ENCODE measurements around the gene ASPA. TPM values are rescaled to one million over a fixed set of nuclear protein-coding genes. Genes with fewer than 3 reads are reported as not detected.
"Not testable (repeated sequence)": the region's sequence is repeated elsewhere in the genome, so short reads cannot be mapped to it uniquely, and the experiment has no call there.

The ASPA gene
- polyA plus RNA-seq, 4 donors: 1.9 to 8.1 (median 3.8) TPM

GRCh38 chr17:3512505-3513171 lies 36.8 kb downstream of the ASPA start:
- peaks cover 0 to 32% (median 0%) of the 10 kb centered on the region in 3 donors for H3K36me3 ChIP-seq (ENCODE audit: control insufficient read depth in 3 of 3, insufficient read depth in 2 of 3, low read depth in 1 of 3, low read length in 3 of 3)
- no peak overlapping the region for H3K4me3 ChIP-seq (ENCODE audit: low read depth in 1 of 3, low read length in 3 of 3)
- H3K27me3 ChIP-seq (ENCODE audit: control insufficient read depth in 3 of 3, insufficient read depth in 3 of 3, low read length in 3 of 3): no peaks in the 10 kb centered on the region
- H3K9me3 ChIP-seq (ENCODE audit: control insufficient read depth in 2 of 2, insufficient read depth in 1 of 2, low read depth in 1 of 2, low read length in 1 of 2): no peaks in the 10 kb centered on the region
- DNase-seq (peak in 1 of 2 donors; percentile 35), FAIRE-seq (no peak)
- H3K4me1 ChIP-seq (ENCODE audit: control insufficient read depth in 3 of 3, insufficient read depth in 2 of 3, low read depth in 1 of 3, low read length in 2 of 3): no peaks in the 10 kb centered on the region
- H3K27ac ChIP-seq (ENCODE audit: low read depth in 1 of 3, low read length in 2 of 3): peak overlapping the region in 1 of 3 donors; percentile 52
- WGBS, 3 donors: 64 to 75% (median 67%) methylated on average over 20 of the region's 20 CpGs

GRCh38 chr17:3513305-3514035 lies 37.7 kb downstream of the ASPA start:
- 85 to 89% (median 87%) methylated on average over 23 of the region's 23 CpGs for WGBS, 3 donors
- Histone ChIP-seq H3K4me1 (ENCODE audit: control insufficient read depth in 3 of 3, insufficient read depth in 2 of 3, low read depth in 1 of 3, low read length in 2 of 3) (no peaks in the 10 kb centered on the region), H3K27ac (ENCODE audit: low read depth in 1 of 3, low read length in 2 of 3) (peak overlapping the region in 1 of 3 donors; percentile 15), H3K9me3 (ENCODE audit: control insufficient read depth in 2 of 2, insufficient read depth in 1 of 2, low read depth in 1 of 2, low read length in 1 of 2) (no peaks in the 10 kb centered on the region), H3K4me3 (ENCODE audit: low read depth in 1 of 3, low read length in 3 of 3) (no peak overlapping the region), H3K36me3 (ENCODE audit: control insufficient read depth in 3 of 3, insufficient read depth in 2 of 3, low read depth in 1 of 3, low read length in 3 of 3) (peaks cover 0 to 35% (median 0%) of the 10 kb centered on the region in 3 donors), H3K27me3 (ENCODE audit: control insufficient read depth in 3 of 3, insufficient read depth in 3 of 3, low read length in 3 of 3) (no peaks in the 10 kb centered on the region)
- DNase-seq (no peak), FAIRE-seq (no peak)

GRCh38 chr17:3514167-3514566 lies 38.4 kb downstream of the ASPA start:
- H3K4me3 ChIP-seq (ENCODE audit: low read depth in 1 of 3, low read length in 3 of 3); FAIRE-seq: not testable (repeated sequence)
- WGBS, 3 donors: 92 to 97% (median 94%) methylated on average over 11 of the region's 11 CpGs

GRCh38 chr17:3514873-3515272 lies 39.1 kb downstream of the ASPA start:
- no peak overlapping the region for H3K27ac ChIP-seq (ENCODE audit: low read depth in 1 of 3, low read length in 2 of 3)
- WGBS, 3 donors: 69 to 85% (median 80%) methylated on average over 9 of the region's 9 CpGs
- no peaks in the 10 kb centered on the region for H3K4me1 ChIP-seq (ENCODE audit: control insufficient read depth in 3 of 3, insufficient read depth in 2 of 3, low read depth in 1 of 3, low read length in 2 of 3)
- H3K9me3 ChIP-seq (ENCODE audit: control insufficient read depth in 2 of 2, insufficient read depth in 1 of 2, low read depth in 1 of 2, low read length in 1 of 2): no peaks in the 10 kb centered on the region
- H3K36me3 ChIP-seq (ENCODE audit: control insufficient read depth in 3 of 3, insufficient read depth in 2 of 3, low read depth in 1 of 3, low read length in 3 of 3): peaks cover 0 to 42% (median 0%) of the 10 kb centered on the region in 3 donors
- FAIRE-seq (no peak), DNase-seq (no peak)
- no peak overlapping the region for H3K4me3 ChIP-seq (ENCODE audit: low read depth in 1 of 3, low read length in 3 of 3)
- no peaks in the 10 kb centered on the region for H3K27me3 ChIP-seq (ENCODE audit: control insufficient read depth in 3 of 3, insufficient read depth in 3 of 3, low read length in 3 of 3)

More at GRCh38 chr17:3514167-3514566, 38.4 kb downstream of the ASPA start:
- not testable (repeated sequence) for DNase-seq; H3K27me3 ChIP-seq (ENCODE audit: control insufficient read depth in 3 of 3, insufficient read depth in 3 of 3, low read length in 3 of 3); H3K4me1 ChIP-seq (ENCODE audit: control insufficient read depth in 3 of 3, insufficient read depth in 2 of 3, low read depth in 1 of 3, low read length in 2 of 3); H3K27ac ChIP-seq (ENCODE audit: low read depth in 1 of 3, low read length in 2 of 3); H3K9me3 ChIP-seq (ENCODE audit: control insufficient read depth in 2 of 2, insufficient read depth in 1 of 2, low read depth in 1 of 2, low read length in 1 of 2)
- peaks cover 0 to 42% (median 0%) of the 10 kb centered on the region in 3 donors for H3K36me3 ChIP-seq (ENCODE audit: control insufficient read depth in 3 of 3, insufficient read depth in 2 of 3, low read depth in 1 of 3, low read length in 3 of 3)

GRCh38 chr17:3519472-3519871 lies 43.7 kb downstream of the ASPA start:
- WGBS, 3 donors: 92 to 96% (median 95%) methylated on average over 4 of the region's 4 CpGs
- H3K4me1 ChIP-seq (ENCODE audit: control insufficient read depth in 3 of 3, insufficient read depth in 2 of 3, low read depth in 1 of 3, low read length in 2 of 3); DNase-seq; H3K27me3 ChIP-seq (ENCODE audit: control insufficient read depth in 3 of 3, insufficient read depth in 3 of 3, low read length in 3 of 3); H3K9me3 ChIP-seq (ENCODE audit: control insufficient read depth in 2 of 2, insufficient read depth in 1 of 2, low read depth in 1 of 2, low read length in 1 of 2); H3K4me3 ChIP-seq (ENCODE audit: low read depth in 1 of 3, low read length in 3 of 3); H3K27ac ChIP-seq (ENCODE audit: low read depth in 1 of 3, low read length in 2 of 3); FAIRE-seq: not testable (repeated sequence)
- peaks cover 0 to 33% (median 0%) of the 10 kb centered on the region in 3 donors for H3K36me3 ChIP-seq (ENCODE audit: control insufficient read depth in 3 of 3, insufficient read depth in 2 of 3, low read depth in 1 of 3, low read length in 3 of 3)

- no peak for FAIRE-seq
- H3K4me1 ChIP-seq (ENCODE audit: control insufficient read depth in 3 of 3, insufficient read depth in 2 of 3, low read depth in 1 of 3, low read length in 2 of 3): peaks cover 0 to 7% (median 0%) of the 10 kb centered on the region in 3 donors
- WGBS, 3 donors: 88 to 93% (median 93%) methylated on average over 13 of the region's 13 CpGs
Measured at GRCh38 chr17:3524024-3524423, 48.2 kb downstream of the ASPA start.

GRCh38 chr17:3526491-3526890 lies 50.7 kb downstream of the ASPA start:
- H3K36me3 ChIP-seq (ENCODE audit: control insufficient read depth in 3 of 3, insufficient read depth in 2 of 3, low read depth in 1 of 3, low read length in 3 of 3): peaks cover 0 to 34% (median 0%) of the 10 kb centered on the region in 3 donors
- no peak for DNase-seq
- H3K27me3 ChIP-seq (ENCODE audit: control insufficient read depth in 3 of 3, insufficient read depth in 3 of 3, low read length in 3 of 3): no peaks in the 10 kb centered on the region
- no peak for FAIRE-seq
- 87 to 92% (median 91%) methylated on average over 12 of the region's 12 CpGs for WGBS, 3 donors
- no peak overlapping the region for H3K27ac ChIP-seq (ENCODE audit: low read depth in 1 of 3, low read length in 2 of 3)
- no peak overlapping the region for H3K4me3 ChIP-seq (ENCODE audit: low read depth in 1 of 3, low read length in 3 of 3)
- H3K9me3 ChIP-seq (ENCODE audit: control insufficient read depth in 2 of 2, insufficient read depth in 1 of 2, low read depth in 1 of 2, low read length in 1 of 2): no peaks in the 10 kb centered on the region
- peaks cover 0 to 31% (median 0%) of the 10 kb centered on the region in 3 donors for H3K4me1 ChIP-seq (ENCODE audit: control insufficient read depth in 3 of 3, insufficient read depth in 2 of 3, low read depth in 1 of 3, low read length in 2 of 3)

More at GRCh38 chr17:3524024-3524423, 48.2 kb downstream of the ASPA start:
- Histone ChIP-seq H3K27me3 (ENCODE audit: control insufficient read depth in 3 of 3, insufficient read depth in 3 of 3, low read length in 3 of 3) (no peaks in the 10 kb centered on the region), H3K9me3 (ENCODE audit: control insufficient read depth in 2 of 2, insufficient read depth in 1 of 2, low read depth in 1 of 2, low read length in 1 of 2) (no peaks in the 10 kb centered on the region), H3K36me3 (ENCODE audit: control insufficient read depth in 3 of 3, insufficient read depth in 2 of 3, low read depth in 1 of 3, low read length in 3 of 3) (peaks cover 0 to 34% (median 0%) of the 10 kb centered on the region in 3 donors), H3K4me3 (ENCODE audit: low read depth in 1 of 3, low read length in 3 of 3) (no peak overlapping the region), H3K27ac (ENCODE audit: low read depth in 1 of 3, low read length in 2 of 3) (no peak overlapping the region)
- DNase-seq: no peak

- 77 to 86% (median 84%) methylated on average over 9 to 10 of the region's 10 CpGs for WGBS, 3 donors
- no peaks in the 10 kb centered on the region for H3K9me3 ChIP-seq (ENCODE audit: control insufficient read depth in 2 of 2, insufficient read depth in 1 of 2, low read depth in 1 of 2, low read length in 1 of 2)
- no peak overlapping the region for H3K4me3 ChIP-seq (ENCODE audit: low read depth in 1 of 3, low read length in 3 of 3)
- no peak overlapping the region for H3K27ac ChIP-seq (ENCODE audit: low read depth in 1 of 3, low read length in 2 of 3)
- peaks cover 0 to 39% (median 0%) of the 10 kb centered on the region in 3 donors for H3K36me3 ChIP-seq (ENCODE audit: control insufficient read depth in 3 of 3, insufficient read depth in 2 of 3, low read depth in 1 of 3, low read length in 3 of 3)
- H3K4me1 ChIP-seq (ENCODE audit: control insufficient read depth in 3 of 3, insufficient read depth in 2 of 3, low read depth in 1 of 3, low read length in 2 of 3): peaks cover 0 to 31% (median 0%) of the 10 kb centered on the region in 3 donors
- no peak for DNase-seq
- no peak for FAIRE-seq
- no peaks in the 10 kb centered on the region for H3K27me3 ChIP-seq (ENCODE audit: control insufficient read depth in 3 of 3, insufficient read depth in 3 of 3, low read length in 3 of 3)
Measured at GRCh38 chr17:3526971-3527370, 51.2 kb downstream of the ASPA start.
